Measurements from ENCODE around the gene PIK3CG.

DNA sequence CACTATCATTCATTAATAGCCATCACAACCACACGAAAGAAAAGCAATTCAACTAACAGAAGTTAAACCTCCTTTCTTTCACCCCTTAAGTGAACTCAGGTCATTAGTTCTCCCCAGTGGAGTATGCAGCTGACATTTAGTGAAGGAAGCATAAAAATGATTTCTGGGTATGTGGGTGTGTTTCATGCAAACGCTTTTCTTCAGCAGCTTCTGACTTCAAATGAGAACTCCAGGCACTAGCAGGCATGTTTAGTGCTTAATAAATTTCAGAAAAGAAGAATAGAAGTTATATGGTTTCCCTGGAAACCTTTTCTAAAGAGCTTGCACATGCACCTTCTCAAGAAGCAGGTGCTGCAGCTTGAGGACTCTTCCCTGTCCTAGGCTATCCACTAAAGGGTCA, 62.5 kb downstream of the PIK3CG start:
- TF ChIP-seq, protein P1, sequence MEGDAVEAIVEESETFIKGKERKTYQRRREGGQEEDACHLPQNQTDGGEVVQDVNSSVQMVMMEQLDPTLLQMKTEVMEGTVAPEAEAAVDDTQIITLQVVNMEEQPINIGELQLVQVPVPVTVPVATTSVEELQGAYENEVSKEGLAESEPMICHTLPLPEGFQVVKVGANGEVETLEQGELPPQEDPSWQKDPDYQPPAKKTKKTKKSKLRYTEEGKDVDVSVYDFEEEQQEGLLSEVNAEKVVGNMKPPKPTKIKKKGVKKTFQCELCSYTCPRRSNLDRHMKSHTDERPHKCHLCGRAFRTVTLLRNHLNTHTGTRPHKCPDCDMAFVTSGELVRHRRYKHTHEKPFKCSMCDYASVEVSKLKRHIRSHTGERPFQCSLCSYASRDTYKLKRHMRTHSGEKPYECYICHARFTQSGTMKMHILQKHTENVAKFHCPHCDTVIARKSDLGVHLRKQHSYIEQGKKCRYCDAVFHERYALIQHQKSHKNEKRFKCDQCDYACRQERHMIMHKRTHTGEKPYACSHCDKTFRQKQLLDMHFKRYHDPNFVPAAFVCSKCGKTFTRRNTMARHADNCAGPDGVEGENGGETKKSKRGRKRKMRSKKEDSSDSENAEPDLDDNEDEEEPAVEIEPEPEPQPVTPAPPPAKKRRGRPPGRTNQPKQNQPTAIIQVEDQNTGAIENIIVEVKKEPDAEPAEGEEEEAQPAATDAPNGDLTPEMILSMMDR (IDR thresholded peaks at IDR 0.05), result no peak
- no peak for TF ChIP-seq POLR2A (IDR thresholded peaks at IDR 0.05)
